IMR-90 (cell line): Measurements from ENCODE around the gene TSPAN1. TPM values are rescaled to one million over a fixed set of nuclear protein-coding genes. Genes with fewer than 3 reads are reported as not detected.
A peak's percentile ranks its signal among the peaks of the same experiment; 100 is the strongest.

ENCODE experiments used
- ATAC-seq: fragments of 200-7000 bp; cut with Tn5 transposase; 2 replicates; pipeline ENCODE4 v1.9.1; 2020; ENCODE audit warnings: low read depth, mild to moderate bottlenecking, moderate library complexity
- Bru-seq: library from RNA; stranded (reverse); fragments of 400-500 nt; gene quantifications from one replicate; lab custom pipeline; 2021; lab: Mats Ljungman, UMichigan
- BruChase-seq, 2 experiments: library from RNA; stranded (reverse); fragments of 400-500 nt; gene quantifications; one replicate each; lab custom pipeline; 2021; lab: Mats Ljungman, UMichigan
- BruUV-seq: library from RNA; stranded (reverse); fragments of 400-500 nt; replicated peaks from 2 replicates; lab custom pipeline; 2021; lab: Mats Ljungman, UMichigan
- CTCF ChIA-PET: fragments of 300-600 bp; formaldehyde crosslinking; extraction: SDS; loops from one replicate; lab custom pipeline; 2021; ENCODE audit warnings: antibody characterized with exemption; lab: Yijun Ruan, JAX
- POLR2A ChIA-PET: fragments of 300-600 bp; sonication (Branson Sonifier 250); formaldehyde crosslinking; loops from one replicate; lab custom pipeline; 2022; ENCODE audit warnings: antibody characterized with exemption; ENCODE audit not compliant: unreplicated experiment; lab: Charles Lee
- DNase-seq: peaks from one replicate; pipeline ENCODE4 v3.0.0; 2013
- H2AFZ ChIP-seq: replicated peaks from 2 replicates; pipeline ENCODE3; 2013; ENCODE audit warnings: low read length, mild to moderate bottlenecking; ENCODE audit not compliant: poor library complexity
- H2AK5ac ChIP-seq: 2 replicates; pipeline ENCODE4 v1.6.1; 2013; ENCODE audit warnings: low read depth, low read length, inconsistent platforms
- H2AK9ac ChIP-seq: replicated peaks from 2 replicates; pipeline ENCODE3; 2013; ENCODE audit warnings: mild to moderate bottlenecking, low read depth, low read length, moderate library complexity; ENCODE audit not compliant: poor library complexity
- H2BK120ac ChIP-seq: 2 replicates; pipeline ENCODE4 v1.6.1; 2013; ENCODE audit warnings: low read depth, low read length, inconsistent platforms
- H2BK15ac ChIP-seq: 3 replicates; pipeline ENCODE4 v1.6.1; 2013; ENCODE audit warnings: low read depth, low read length, inconsistent platforms
- H2BK20ac ChIP-seq: 2 replicates; pipeline ENCODE4 v1.6.1; 2013; ENCODE audit warnings: low read depth, mild to moderate bottlenecking, inconsistent platforms, low read length, moderate library complexity
- H2BK5ac ChIP-seq: 2 replicates; pipeline ENCODE4 v1.6.1; 2013; ENCODE audit warnings: mild to moderate bottlenecking, low read depth, low read length, inconsistent platforms; ENCODE audit not compliant: poor library complexity, severe bottlenecking
- H3K14ac ChIP-seq: replicated peaks from 2 replicates; pipeline ENCODE4 v1.6.1; 2013; ENCODE audit warnings: low read depth, low read length, inconsistent platforms
- H3K18ac ChIP-seq: 2 replicates; pipeline ENCODE4 v1.6.1; 2013; ENCODE audit warnings: low read depth, low read length, control low read depth
- H3K23ac ChIP-seq: 2 replicates; pipeline ENCODE4 v1.6.1; 2013; ENCODE audit warnings: low read depth, low read length, inconsistent platforms
- H3K27ac ChIP-seq: 2 replicates; pipeline ENCODE4 v1.5.1; 2013; ENCODE audit warnings: mild to moderate bottlenecking, control low read depth, low read length; ENCODE audit not compliant: insufficient read depth
- H3K27me3 ChIP-seq: 2 replicates; pipeline ENCODE4 v1.6.1; 2013; ENCODE audit warnings: low read length; ENCODE audit not compliant: control insufficient read depth, insufficient read depth
- H3K36me3 ChIP-seq: 2 replicates; pipeline ENCODE4 v1.6.1; 2013; ENCODE audit warnings: low read length, mixed read lengths; ENCODE audit not compliant: control insufficient read depth, insufficient read depth
- H3K4ac ChIP-seq: 2 replicates; pipeline ENCODE4 v1.6.1; 2013; ENCODE audit warnings: low read depth, low read length, inconsistent platforms
- H3K4me1 ChIP-seq: 2 replicates; pipeline ENCODE4 v1.6.1; 2013; ENCODE audit warnings: low read length, mixed read lengths; ENCODE audit not compliant: control insufficient read depth, insufficient read depth
- H3K4me2 ChIP-seq: 2 replicates; pipeline ENCODE4 v1.6.1; 2013; ENCODE audit warnings: low read depth, mild to moderate bottlenecking, control low read depth, low read length, moderate library complexity
- H3K4me3 ChIP-seq: 2 replicates; pipeline ENCODE4 v1.5.1; 2013; ENCODE audit warnings: low read depth, mild to moderate bottlenecking, control low read depth, low read length, moderate library complexity; ENCODE audit not compliant: insufficient read depth
- H3K56ac ChIP-seq: 2 replicates; pipeline ENCODE4 v1.6.1; 2013; ENCODE audit warnings: low read length, inconsistent platforms; ENCODE audit not compliant: insufficient read depth; ENCODE audit errors: extremely low read depth
- H3K79me1 ChIP-seq, 2 experiments: 2 replicates each; pipeline ENCODE4 v1.6.1; 2013; ENCODE audit warnings: low read length in 2 of 2, inconsistent platforms in 1 of 2, low read depth in 1 of 2
- H3K9ac ChIP-seq: 2 replicates; pipeline ENCODE4 v1.6.1; 2013; ENCODE audit warnings: low read depth, low read length, control low read depth
- H3K9me1 ChIP-seq: 2 replicates; pipeline ENCODE4 v1.6.1; 2013; ENCODE audit warnings: low read length, inconsistent platforms; ENCODE audit not compliant: insufficient read depth
- H3K9me3 ChIP-seq: 2 replicates; pipeline ENCODE4 v1.6.1; 2013; ENCODE audit warnings: low read length; ENCODE audit not compliant: control insufficient read depth, insufficient read depth
- H4K20me1 ChIP-seq: 2 replicates; pipeline ENCODE4 v1.6.1; 2013; ENCODE audit warnings: low read length, inconsistent platforms; ENCODE audit not compliant: insufficient read depth
- H4K5ac ChIP-seq: 2 replicates; pipeline ENCODE4 v1.6.1; 2013; ENCODE audit warnings: mild to moderate bottlenecking, low read depth, low read length, control low read depth
- H4K8ac ChIP-seq, 2 experiments: 2 replicates each; pipeline ENCODE4 v1.6.1; 2013; ENCODE audit warnings: low read depth in 2 of 2, low read length in 2 of 2, control low read depth in 1 of 2, inconsistent platforms in 1 of 2
- H4K91ac ChIP-seq: 2 replicates; pipeline ENCODE4 v1.6.1; 2013; ENCODE audit warnings: low read depth, low read length, inconsistent platforms; ENCODE audit not compliant: insufficient read depth
- CEBPB ChIP-seq: IDR thresholded peaks from 2 replicates; pipeline ENCODE4 v1.6.1; 2012; ENCODE audit warnings: low read depth, low read length, improper control_type of control experiment
- FOS ChIP-seq: fragments of 150-350 bp; IDR thresholded peaks from 2 replicates; pipeline ENCODE4 v1.6.1; 2016; ENCODE audit warnings: low read depth, low read length
- NFE2L2 ChIP-seq: fragments of 150-350 bp; IDR thresholded peaks from 2 replicates; pipeline ENCODE4 v1.6.1; 2016; ENCODE audit warnings: low read depth, mild to moderate bottlenecking, low read length
- POLR2A ChIP-seq: IDR thresholded peaks from 2 replicates; pipeline ENCODE4 v1.6.1; 2012; ENCODE audit warnings: mild to moderate bottlenecking, low read depth, low read length
- RFX5 ChIP-seq: IDR thresholded peaks from 2 replicates; pipeline ENCODE4 v1.8.0; 2012; ENCODE audit warnings: low read depth, mild to moderate bottlenecking, low read length, moderate library complexity
- WGBS, 2 experiments: methylation state at CpG; one replicate each; pipeline versions ENCODE4 v1.1.5 to v1.1.7; 2013; ENCODE audit warnings: missing lambda C conversion rate in 2 of 2; ENCODE audit not compliant: insufficient read length in 1 of 2; ENCODE audit errors: extremely low coverage in 2 of 2; 5-methylcytosine and 5-hydroxymethylcytosine counted together
- dilution Hi-C: fragments of 300-500 bp; cut with HindIII; formaldehyde crosslinking; loops from one replicate; pipeline ENCODE4 v1.14.3; 2018; ENCODE audit warnings: low sequenced_read_pairs; ENCODE audit not compliant: unreplicated experiment
- in situ Hi-C: fragments of 300-500 bp; cut with MboI; formaldehyde crosslinking; loops from 3 replicates; pipeline ENCODE4 v1.14.3; 2019; ENCODE audit warnings: low sequenced_read_pairs, inconsistent platforms, mixed read lengths
- intact Hi-C: fragments of 100-400 bp; cut with micrococcal nuclease; formaldehyde crosslinking; loops from 2 replicates; pipeline ENCODE4 v1.10.0; 2022
- long read RNA-seq: library from polyadenylated mRNA; unstranded; transcript quantifications from one replicate; pipeline ENCODE4 v2.0.0, GENCODE V29; 2021; ENCODE audit not compliant: unreplicated experiment
- polyA plus RNA-seq, 3 experiments: library from polyadenylated mRNA; depleted of rRNA; stranded (reverse); fragments of >200 nt; gene quantifications; 2 replicates each; pipeline ENCODE4 v1.2.3, GENCODE V29; 2012; ENCODE audit warnings: low replicate concordance in 1 of 3
- total RNA-seq: library from RNA; depleted of rRNA; stranded (reverse); fragments of >200 nt; gene quantifications from 2 replicates; pipeline ENCODE4 v1.2.3, GENCODE V29; 2012; rRNA removed
- TF ChIP-seq, protein P1 (sequence below): conservative IDR thresholded peaks from 2 replicates; pipeline ENCODE4 v1.5.1; 2012; ENCODE audit warnings: mild to moderate bottlenecking, low read depth, low read length, improper control_type of control experiment

TSPAN1 gene, protein sequence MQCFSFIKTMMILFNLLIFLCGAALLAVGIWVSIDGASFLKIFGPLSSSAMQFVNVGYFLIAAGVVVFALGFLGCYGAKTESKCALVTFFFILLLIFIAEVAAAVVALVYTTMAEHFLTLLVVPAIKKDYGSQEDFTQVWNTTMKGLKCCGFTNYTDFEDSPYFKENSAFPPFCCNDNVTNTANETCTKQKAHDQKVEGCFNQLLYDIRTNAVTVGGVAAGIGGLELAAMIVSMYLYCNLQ
- 0.18 TPM in 1 of 2 replicates, not detected in the other for total RNA-seq
- 0.82 and 0.89 TPM in 2 replicates for polyA plus RNA-seq (2012; rRNA removed)
- 0.08 and 0.44 TPM in 2 replicates for polyA plus RNA-seq (2012; cell fraction: cytosol; rRNA removed)
- 0.55 and 1.1 TPM in 2 replicates for polyA plus RNA-seq (2012; cell fraction: nucleus; rRNA removed; ENCODE audit: low replicate concordance)
- percentile 8 among the genes with signal in this experiment for Bru-seq, nascent RNA
- percentile 7 among the genes with signal in this experiment for BruChase-seq, experiment 1, labeled RNA remaining after a 6-hour chase
- not detected for BruChase-seq, experiment 2, labeled RNA remaining after a 2-hour chase
- long read RNA-seq, partial matches to known transcripts: 0 of 1 reads
- long read RNA-seq, other reads (novel, unspliced or antisense): 1 of 1 reads

DNA sequence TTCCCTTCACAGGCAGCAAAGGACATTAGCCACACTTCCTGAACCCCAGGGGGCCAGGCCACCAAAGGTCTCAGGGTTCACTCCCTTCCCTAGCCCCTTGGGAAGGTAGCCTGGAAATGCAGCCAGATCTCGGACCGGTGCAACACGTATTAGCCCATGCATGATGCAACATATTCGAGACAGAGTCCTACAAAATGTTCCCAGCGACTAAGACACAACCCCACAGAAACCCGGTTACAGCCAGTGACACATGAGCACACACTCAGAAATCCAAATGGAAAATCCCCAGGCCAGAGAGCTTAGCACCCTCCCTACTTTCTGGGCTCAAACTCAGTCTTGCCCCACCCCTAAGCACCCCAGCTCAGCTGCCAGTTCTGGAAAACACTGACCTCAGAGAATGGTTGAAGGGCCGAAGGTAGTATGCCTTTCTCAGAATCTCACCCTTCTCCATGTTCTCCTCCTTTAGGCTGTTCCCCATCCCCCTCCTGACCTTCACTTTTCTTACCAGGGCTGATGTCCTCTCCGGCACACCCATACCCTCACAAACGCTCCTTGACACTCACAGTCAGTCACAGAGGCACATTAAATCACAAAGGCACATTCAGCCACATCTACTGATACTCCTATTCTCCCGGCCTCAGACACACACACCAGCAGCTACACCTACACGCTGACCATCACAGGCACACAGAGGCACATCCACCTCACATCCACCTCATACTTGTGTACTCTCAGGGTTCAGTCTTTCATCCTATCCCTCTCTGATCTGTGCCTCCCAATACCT lies at the start of gene TSPAN1:
Gene TSPAN1 (plus strand): TSS at position 640 of the 784 bp plus-strand sequence. CDS start 6,021 bp downstream, outside the sequence.
- H3K27ac ChIP-seq: no peak within 1 kb of the TSS
- no peak within 1 kb of the TSS for H2BK15ac ChIP-seq
- ChIA-PET CTCF (no interaction called here), POLR2A (no interaction called here)
- no peak within 1 kb of the TSS; the same call in 1 of the 2 replicates for H3K4ac ChIP-seq
- TF ChIP-seq RFX5 (no peak), FOS (no peak), CEBPB (peak; percentile 77), POLR2A (no peak), NFE2L2 (no peak)
- TF ChIP-seq, protein P1, sequence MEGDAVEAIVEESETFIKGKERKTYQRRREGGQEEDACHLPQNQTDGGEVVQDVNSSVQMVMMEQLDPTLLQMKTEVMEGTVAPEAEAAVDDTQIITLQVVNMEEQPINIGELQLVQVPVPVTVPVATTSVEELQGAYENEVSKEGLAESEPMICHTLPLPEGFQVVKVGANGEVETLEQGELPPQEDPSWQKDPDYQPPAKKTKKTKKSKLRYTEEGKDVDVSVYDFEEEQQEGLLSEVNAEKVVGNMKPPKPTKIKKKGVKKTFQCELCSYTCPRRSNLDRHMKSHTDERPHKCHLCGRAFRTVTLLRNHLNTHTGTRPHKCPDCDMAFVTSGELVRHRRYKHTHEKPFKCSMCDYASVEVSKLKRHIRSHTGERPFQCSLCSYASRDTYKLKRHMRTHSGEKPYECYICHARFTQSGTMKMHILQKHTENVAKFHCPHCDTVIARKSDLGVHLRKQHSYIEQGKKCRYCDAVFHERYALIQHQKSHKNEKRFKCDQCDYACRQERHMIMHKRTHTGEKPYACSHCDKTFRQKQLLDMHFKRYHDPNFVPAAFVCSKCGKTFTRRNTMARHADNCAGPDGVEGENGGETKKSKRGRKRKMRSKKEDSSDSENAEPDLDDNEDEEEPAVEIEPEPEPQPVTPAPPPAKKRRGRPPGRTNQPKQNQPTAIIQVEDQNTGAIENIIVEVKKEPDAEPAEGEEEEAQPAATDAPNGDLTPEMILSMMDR: no peak
- no peaks in the 10 kb centered on the region for H3K79me1 ChIP-seq
- dilution Hi-C loops: loop anchor here (25.0 kb wide), 1 partner anchor 137 kb away; no protein-coding TSS in a partner anchor
- H3K23ac ChIP-seq: no peak within 1 kb of the TSS; the same call in 1 of the 2 replicates
- H3K9ac ChIP-seq: no peak within 1 kb of the TSS
- no peak within 1 kb of the TSS; the same call in 1 of the 2 replicates for H4K91ac ChIP-seq
- peaks cover 7% of the 10 kb centered on the region; the same call in 1 of the 2 replicates for H3K27me3 ChIP-seq
- H2AK9ac ChIP-seq: peak within 1 kb of the TSS; percentile 45
- no peak within 1 kb of the TSS for H4K5ac ChIP-seq
- in situ Hi-C loops: loop anchor here (5.0 kb wide), 1 partner anchor 137 kb away; no protein-coding TSS in a partner anchor
- DNase-seq: peak; percentile 45
- H3K4me2 ChIP-seq: no peak within 1 kb of the TSS
- H3K9me3 ChIP-seq: no peaks in the 10 kb centered on the region
- H2BK120ac ChIP-seq: 0 out of 2 replicates have a peak within 1 kb of the TSS, but pooled peaks have one; percentile 22
- intact Hi-C loops: loop anchor here (5.0 kb wide), 2 partner anchors 117 to 292 kb away; no protein-coding TSS in a partner anchor
- BruUV-seq: no TSS peak
- H3K56ac ChIP-seq: no peak within 1 kb of the TSS
- no peak for ATAC-seq
- H2AK5ac ChIP-seq: no peak within 1 kb of the TSS; the same call in 1 of the 2 replicates
- H3K36me3 ChIP-seq: no peaks in the 10 kb centered on the region
- no peaks in the 10 kb centered on the region for H4K20me1 ChIP-seq
- H2BK20ac ChIP-seq: 0 out of 2 replicates have a peak within 1 kb of the TSS, but pooled peaks have one; percentile 24
- peak within 1 kb of the TSS; percentile 37 for H3K14ac ChIP-seq
- H3K4me3 ChIP-seq: no peak within 1 kb of the TSS
- H3K18ac ChIP-seq: no peak within 1 kb of the TSS
- H2AFZ ChIP-seq: peak within 1 kb of the TSS; percentile 68
- H3K9me1 ChIP-seq: peaks cover 9% of the 10 kb centered on the region
- H2BK5ac ChIP-seq: no peak within 1 kb of the TSS
- peaks cover 5% of the 10 kb centered on the region for H3K4me1 ChIP-seq
- 59% methylated on average over 7 of the region's 11 CpGs; no CpG with 5 or more reads in 1 of the 2 experiments for WGBS, 2 experiments
- H4K8ac ChIP-seq: no peak within 1 kb of the TSS
